Ureter (tissue), 1 donor: ENCODE measurements around the gene EVI2A. TPM values are rescaled to one million over a fixed set of nuclear protein-coding genes. Genes with fewer than 3 reads are reported as not detected.
"Not testable (repeated sequence)": the region's sequence is repeated elsewhere in the genome, so short reads cannot be mapped to it uniquely, and the experiment has no call there.

Source experiments
- DNase-seq: peaks from one replicate; pipeline ENCODE4 v3.0.0-alpha.2; 2020; ENCODE audit warnings: low spot score
- total RNA-seq: library from RNA; stranded (reverse); gene quantifications from one replicate; pipeline ENCODE4 v1.2.4, GENCODE V29; 2023
- donor health status: DM: yes; HTN: yes; CAD: no.

The EVI2A gene, protein sequence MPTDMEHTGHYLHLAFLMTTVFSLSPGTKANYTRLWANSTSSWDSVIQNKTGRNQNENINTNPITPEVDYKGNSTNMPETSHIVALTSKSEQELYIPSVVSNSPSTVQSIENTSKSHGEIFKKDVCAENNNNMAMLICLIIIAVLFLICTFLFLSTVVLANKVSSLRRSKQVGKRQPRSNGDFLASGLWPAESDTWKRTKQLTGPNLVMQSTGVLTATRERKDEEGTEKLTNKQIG
- total RNA-seq, result 2.7 TPM

DNA sequence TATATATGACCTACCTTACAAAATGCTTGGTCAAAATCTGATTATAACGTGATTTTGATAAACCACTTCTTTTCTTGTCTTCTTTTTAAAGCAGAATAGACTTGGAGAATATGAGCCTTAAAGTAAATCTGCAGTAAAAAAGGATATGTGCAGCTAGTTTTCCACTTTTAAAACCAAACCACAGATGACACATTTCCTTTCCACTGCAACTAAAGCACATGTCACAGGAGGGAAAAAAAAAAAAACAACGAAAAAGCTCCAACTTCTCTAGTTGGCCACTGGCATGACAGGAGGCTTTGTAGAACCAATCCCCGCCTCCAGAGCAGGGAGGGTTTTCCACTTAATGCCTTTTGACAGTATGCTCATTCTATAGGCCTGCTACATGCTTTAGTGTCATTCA, at the start of gene EVI2A:
EVI2A (minus strand) TSS at position 142 of the 400 bp plus-strand sequence. CDS start 2,609 bp downstream, outside the sequence.
- no peak for DNase-seq

DNA sequence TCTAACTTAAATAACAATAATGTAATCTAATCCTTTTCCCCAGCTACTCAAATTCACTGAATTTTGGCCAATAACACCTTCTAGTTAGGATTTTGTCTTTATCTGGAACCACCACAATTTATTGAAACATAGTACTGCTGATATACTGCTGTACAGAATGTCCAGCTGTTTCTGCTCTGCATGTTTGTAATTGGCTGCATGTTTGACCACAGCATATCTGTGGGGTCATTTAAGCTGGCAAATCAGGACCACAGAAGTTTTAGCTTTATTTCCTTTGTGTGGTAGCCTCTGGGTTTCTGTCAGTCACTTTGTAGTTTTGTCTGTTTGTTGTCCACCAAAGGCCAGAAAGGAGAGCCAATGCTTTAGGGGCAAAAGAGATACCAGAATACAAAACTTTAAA, 47.8 kb upstream of the EVI2A start:
- no peak for DNase-seq

DNA sequence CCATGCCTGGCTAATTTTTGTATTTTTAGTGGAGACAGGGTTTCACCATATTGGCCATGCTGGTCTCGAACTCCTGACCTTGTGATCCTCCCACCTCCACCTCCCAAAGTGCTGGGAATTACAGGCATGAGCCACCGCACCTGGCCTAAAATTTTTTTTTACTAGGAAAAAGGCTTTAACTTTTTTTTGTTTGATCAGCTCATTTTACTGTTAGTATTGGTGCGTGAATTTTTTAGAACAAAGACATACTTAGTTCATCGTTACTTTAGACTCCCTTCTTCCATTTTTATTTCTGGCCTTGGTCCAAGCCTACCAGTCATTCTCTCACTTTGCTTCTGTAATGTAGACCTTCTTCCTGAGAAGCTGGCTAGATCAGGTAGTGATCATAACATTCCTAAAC, 44.7 kb upstream of the EVI2A start:
- no peak for DNase-seq

DNA sequence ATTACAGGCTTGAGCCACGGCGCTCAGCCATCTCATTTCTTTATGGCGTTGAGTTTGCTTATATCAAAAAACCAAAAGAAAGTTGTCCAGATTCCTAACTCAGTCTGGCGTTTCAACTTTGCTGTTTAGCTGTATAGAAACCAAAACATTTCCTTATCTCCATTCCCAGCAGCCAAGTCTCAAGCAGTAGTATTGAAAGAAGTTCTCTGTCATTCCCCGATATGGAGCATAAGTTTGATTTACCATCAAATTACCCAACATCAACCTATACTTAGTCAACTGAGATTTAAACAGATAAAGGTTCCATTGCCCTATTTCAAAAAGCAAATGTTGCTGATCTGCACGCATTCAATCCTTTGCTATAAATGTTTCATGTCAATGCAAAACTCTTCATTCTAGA, 42.6 kb upstream of the EVI2A start:
- DNase-seq, result no peak

DNA sequence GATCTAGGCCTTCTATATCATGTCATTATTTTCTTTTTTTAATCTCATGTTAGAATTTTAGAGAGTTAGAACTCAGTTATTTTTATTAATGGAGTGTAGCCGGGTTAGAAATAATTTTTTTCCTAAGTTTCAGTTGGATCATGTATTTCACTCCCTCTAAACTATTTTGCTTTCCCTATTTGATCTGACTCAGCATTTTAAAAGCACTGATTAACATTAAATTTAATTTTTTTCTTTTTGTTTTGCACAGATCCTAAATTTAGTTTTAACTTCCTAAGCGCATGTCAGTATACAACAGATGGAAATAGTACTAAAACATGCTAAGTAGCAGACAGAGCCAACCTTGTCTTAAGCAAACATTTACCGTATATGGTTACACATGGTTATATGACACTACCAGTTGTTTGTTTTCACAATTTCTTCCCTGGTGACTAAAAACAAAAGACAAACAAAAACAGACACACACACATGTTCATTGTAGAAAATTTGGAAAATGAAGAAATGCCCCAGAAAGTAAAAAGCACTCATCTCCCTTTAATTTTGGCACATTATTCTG, 36.5 kb upstream of the EVI2A start:
- no peak for DNase-seq

DNA sequence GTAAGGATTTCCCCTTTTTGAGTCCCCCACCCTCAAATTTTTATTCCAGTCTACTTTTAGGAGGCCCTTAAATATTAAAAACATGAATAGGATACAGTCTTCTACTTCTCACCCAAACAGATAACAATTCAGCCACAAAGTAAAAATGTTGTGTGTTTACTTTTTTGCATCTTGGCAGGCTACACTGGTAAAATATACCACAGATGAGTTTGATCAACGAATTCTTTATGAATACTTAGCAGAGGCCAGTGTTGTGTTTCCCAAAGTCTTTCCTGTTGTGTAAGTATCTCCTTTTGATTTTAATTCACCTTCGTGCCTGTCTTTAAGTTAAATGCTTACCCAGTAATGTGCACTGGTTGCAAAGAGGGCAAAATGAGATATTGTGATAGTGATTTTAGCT, 35.7 kb upstream of the EVI2A start:
- no peak for DNase-seq

DNA sequence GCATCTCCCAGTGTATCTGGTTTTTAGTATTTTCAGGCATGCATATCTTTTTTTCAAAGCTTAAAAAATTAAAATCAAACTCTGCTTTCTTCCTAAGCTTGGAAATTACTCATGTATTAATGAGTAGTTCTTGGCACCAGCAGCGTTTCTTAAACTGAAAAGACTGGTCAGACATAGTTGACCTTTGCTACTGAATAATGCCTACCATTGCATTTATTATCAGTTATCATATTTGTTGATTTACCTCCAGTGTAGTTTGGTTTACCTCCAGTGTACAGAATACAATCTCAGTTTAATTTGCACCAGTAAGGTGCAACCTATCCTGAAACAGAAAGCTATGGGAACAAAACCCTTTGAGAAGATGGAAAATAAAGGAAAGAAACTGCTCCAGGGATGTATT, 34.5 kb upstream of the EVI2A start:
- no peak for DNase-seq

DNA sequence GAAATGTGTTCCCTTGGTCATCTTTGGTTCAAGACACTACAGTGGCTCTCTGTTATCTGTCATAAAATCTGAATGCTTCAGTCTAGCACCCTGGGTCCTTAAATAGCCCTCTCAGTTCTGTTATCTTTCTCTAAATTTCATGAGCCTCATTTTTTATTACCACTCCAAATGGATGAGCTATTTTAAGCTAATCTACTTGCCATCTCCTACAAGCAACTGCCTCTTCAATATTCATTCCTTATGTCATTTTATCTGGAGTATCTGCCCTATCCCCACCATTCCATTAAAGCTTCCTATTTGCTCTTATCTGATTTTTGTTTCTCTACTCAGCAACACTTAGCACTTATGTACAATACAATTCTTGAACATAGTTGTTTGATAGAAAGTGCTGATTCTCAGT, 28.0 kb upstream of the EVI2A start:
- no peak for DNase-seq

DNA sequence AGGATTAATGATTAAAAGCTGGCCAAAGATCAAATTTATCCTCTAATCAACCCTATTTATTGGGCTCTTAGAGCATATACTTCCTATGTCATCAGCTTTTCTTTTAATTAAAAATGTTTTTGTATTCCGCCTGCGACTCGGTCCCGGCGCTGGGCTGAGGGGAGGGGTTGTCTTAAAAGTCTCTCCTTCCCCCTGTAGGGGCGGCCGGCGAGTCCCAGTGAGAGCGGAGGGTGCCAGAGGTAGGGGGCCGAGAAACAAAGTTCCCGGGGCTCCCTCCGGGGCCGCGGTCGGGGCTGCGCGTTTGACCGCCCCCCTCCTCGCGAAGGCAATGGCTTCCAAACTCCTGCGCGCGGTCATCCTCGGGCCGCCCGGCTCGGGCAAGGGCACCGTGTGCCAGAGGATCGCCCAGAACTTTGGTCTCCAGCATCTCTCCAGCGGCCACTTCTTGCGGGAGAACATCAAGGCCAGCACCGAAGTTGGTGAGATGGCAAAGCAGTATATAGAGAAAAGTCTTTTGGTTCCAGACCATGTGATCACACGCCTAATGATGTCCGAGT, 23.8 kb upstream of the EVI2A start:
- DNase-seq, result not testable (repeated sequence)

DNA sequence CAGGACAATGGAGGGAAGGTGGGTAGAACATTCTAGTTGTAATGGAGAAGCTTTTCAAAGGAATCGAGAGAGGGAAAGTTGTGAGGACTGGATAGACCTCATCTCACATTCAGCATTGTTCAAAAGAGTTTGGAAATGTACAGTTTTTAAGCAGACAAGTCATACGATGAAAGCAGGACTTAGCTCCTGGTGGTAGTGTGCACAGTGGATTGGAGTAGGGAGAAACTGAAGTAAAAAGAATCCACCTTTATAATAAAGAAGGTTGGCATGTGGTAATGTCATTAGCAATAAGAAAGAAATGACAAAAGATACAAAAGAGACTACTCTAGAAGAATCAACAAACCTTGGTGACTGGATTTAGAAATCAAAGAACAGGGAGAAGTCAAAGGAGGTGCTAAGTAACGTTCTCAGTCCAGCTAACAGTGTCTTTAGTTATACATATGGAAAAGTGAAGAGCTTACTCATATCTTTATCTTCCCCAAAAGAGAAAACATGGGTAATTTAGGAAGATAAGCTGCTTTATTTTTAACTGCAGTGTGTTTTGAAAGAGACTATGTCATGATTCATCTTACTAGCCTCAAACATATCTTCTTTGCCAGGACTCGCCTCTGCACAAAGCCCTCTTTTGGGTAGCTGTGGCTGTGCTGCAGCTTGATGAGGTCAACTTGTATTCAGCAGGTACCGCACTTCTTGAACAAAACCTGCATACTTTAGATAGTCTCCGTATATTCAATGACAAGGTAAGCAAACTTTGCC, 18.7 kb upstream of the EVI2A start:
- DNase-seq, result no peak

DNA sequence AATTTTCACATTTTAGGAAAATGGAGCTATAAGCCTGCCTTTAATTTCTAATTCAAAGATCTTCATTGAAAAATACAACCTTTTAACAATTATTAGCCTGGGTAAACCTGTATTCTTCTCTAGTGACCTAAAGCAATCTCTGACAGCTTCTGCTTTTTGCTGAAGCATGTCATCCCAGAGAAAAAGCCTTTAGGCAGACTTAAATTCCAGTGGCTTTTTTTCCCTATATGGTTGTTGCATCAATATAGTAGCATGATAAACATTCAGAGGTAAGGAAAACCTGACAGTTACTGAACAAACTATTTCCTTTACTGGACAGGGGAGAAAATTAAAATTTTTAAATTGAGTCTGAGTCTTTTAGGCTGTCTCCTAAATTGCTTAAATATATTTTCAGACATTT, 7.8 kb upstream of the EVI2A start:
- DNase-seq, result no peak

DNA sequence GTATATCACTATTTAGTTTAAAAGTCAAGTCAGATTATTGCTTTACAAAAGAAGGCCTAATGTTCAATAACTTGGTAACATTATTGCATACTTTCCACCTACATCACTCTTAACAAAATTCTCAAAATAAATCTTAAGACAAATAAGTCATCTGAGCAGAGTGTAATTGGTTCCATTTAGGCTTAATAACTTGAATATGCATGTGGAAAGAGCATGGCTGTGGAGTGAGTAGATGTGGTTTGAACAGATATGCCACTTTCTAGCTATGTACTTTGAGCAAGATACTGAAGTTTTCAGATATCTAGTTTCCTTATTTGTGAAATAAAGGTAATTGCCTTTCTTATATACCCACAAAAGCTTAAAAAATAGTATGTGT, 6.7 kb upstream of the EVI2A start:
- no peak for DNase-seq

DNA sequence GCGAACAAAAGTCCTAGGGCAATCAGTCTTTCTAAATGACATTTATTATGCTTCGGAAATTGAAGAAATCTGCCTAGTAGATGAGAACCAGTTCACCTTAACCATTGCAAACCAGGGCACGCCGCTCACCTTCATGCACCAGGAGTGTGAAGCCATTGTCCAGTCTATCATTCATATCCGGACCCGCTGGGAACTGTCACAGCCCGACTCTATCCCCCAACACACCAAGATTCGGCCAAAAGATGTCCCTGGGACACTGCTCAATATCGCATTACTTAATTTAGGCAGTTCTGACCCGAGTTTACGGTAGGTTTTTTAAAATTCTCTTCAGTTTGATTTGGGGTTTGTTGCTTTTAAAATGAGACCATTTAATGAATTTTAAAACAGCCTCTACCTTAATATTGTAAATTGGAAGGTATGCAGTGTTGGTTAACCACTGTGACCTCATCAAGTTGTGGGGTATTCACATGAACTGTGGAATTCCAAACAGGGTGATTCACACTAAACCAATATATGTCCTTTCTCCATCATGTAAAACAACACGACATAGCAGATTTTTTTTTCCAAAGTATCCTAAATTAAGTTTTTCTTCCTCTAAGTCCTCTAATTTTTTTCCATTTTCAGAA, 6.2 kb upstream of the EVI2A start:
- no peak for DNase-seq

DNA sequence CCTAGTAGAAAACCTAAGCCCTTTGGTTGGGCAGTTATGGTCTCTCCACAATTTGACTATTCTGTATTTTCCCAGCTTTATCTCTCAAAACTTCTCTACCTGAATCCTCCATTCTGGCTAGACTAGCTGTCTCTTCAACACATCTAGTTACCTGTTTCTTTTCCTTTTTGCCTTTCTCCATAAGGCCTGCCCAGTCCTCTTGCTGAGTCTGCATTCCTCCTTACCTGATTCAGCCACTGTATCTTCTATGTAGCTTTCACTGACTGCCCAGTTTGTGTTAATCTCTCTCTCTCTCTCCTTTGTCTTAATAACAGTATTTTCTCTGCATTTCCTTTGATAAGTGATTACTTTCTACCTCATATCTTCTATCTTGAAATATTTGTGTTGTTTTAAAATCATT, 2.1 kb upstream of the EVI2A start:
- DNase-seq, result no peak

DNA sequence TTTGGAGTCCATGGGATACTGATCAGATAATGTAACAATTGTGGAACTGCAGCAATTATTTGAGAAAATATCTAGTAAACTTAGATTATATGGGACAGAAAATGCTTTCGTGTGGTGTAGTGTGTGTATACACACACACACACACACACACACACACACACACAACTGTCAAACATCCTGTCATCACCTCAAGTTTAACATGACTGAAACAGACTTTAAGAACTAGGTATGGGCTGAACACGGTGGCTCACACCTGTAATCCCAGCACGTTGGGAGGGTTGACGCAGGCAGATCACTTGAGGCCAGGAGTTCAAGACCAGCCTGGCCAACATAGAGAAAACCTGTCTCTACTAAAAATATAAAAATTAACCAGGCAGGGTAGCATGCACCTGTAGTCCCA, 544 bp upstream of the EVI2A start:
- DNase-seq, result no peak

DNA sequence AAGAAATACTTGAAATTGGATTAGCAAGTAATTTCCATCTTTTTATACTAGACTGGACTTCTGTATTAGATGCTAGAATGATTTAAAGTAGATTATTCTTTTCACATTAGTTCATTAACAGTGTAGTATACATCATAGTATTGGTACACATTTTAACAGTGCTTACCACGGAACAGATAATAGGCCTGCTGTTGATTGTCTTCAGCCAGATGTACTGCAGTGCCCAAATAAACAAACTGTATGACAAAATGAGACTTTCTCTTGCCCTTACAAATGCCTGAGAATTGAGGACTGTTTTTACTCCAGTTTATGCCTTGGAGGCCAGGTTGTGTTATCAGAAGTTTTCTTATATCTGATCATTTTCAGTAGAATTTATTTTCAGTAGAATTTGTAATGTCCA, 631 bp downstream of the EVI2A start:
- no peak for DNase-seq

DNA sequence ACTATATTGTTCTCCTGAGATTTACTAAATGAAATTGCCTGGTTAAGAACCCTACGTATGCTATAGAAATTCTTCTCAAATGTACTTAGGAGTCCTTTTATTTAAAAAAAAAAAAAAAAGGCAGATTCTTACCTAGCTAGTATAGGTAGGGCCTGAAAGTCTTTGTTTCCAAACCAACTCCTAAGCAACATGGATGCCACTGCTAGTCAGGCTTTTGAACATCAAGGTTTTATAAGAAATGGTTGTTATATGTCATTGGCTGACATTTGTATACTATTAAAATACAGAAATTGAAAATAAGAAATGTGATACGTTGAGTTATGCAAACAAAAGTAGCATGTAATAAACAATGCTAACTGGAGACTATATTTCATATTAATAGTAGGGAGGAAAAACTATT, 1.2 kb downstream of the EVI2A start:
- DNase-seq, result no peak

DNA sequence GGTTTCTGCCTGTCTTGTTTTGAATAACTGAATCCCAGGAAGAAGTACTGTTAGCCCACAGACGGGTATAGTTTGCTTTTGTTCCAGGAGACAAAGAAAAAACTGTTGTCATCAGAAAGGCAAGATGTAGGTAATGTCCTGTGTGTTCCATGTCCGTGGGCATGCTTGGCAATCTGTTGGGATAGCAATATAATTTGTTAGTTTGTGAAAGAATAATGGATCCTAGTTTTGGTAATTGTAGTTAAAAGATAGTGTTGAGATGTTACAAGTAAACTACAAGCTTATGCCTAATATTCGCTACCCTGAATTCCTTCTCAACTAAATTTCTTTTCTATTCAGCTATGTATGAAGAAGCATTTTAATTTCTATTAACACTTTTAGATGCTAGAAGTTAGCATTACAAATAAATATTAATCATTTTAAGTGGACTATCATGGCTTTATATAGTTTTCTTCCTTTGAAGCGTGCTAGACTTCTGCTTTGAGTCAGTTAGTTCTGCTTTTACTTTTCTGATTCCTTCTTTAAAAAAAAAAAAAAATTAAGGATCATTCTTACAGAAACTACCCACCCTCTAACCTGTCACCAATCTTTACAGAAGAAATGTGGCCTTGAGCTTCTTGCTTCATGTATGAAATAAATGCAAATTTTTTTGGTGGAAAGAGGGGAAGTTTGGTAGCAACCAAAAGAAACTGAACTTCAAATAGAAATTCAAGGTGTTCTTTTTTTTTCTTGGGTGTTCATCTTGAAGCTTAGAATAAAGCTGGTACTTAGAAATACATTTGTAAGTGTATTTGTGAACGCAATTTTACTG, 2.4 kb downstream of the EVI2A start:
- no peak for DNase-seq

DNA sequence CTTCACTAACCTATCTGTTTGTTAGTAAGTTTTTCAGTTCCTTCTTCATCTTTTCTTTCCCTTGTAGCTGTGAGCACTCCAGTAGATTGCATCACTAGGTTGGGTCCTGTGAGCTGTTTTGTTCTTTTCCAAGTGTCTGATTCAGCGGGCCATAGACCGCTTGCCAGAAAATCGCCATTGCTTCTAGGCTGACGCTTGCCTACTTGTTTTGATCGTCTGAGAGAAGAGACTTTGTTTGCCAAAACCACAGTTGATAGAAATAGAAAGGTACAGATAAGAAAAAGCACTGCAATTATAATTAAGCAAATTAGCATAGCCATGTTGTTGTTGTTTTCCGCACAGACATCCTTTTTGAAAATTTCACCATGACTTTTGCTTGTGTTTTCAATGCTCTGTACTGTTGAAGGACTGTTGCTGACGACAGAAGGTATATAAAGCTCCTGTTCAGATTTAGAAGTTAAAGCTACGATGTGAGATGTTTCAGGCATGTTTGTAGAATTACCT, 3.1 kb downstream of the EVI2A start:
- DNase-seq, result no peak

DNA sequence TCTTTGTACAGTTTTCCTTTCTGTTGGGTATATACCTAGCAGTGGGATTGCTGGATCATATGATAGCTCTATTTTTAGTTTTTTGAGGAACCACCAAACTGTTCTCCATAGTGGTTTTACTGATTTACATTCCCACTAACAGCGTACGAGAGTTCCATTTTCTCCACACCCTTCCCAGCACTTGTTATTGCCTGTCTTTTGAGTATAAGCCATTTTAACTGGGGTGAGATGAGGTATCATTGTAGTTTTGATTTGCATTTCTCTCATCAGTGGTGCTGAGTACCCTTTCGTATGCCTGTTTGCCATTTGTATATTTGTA, 6.7 kb downstream of the EVI2A start:
- DNase-seq, result no peak

DNA sequence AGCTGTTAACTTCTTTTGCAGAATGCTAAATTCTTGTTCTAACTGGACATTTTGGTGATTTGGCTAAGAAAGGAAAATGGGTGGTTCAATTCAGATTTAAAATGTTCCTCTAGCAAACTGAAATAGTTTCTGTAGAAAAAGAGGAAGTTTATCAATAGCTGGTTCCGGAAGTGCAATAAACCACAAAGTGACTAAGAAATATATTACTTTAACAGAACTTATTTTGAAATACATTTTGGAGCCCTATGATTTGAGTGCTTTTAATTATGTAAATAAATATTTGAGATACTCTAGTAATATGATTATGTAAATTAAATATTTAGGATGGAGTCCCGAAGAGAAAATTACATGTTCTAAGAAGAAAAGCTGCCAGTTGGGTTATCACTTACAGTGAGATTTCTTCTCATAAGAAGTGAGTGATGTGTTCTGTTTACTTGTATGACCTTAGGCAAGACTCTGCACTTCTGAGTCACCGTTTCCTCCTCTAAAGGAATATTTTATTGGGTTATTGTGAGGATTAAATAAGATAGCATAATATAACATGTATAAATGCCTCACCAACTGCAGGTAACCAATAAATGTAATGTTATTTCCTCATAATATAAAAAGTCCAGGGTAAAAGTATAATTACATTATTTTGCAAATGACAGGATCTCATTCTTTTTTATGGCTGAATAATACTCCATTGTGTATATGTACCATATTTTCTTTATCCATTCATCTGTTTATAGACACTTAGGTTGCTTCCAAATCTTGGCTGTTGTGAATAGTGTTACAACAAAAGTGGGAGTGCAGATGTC, 7.2 kb downstream of the EVI2A start, which contains the start of gene EVI2B:
EVI2B (minus strand) TSS at position 73 of the 800 bp plus-strand sequence. CDS start 8,445 bp downstream, outside the sequence.
- no peak for DNase-seq
